Mesenchymal stem cell (in vitro differentiated cells and primary cell): Measurements from ENCODE around the gene DUS2.

ENCODE experiments used
- DNase-seq: peaks from one replicate; pipeline ENCODE4 v3.0.0-alpha.2; 2013
- H2AFZ ChIP-seq: one replicate; pipeline ENCODE4 v1.6.1; 2013; ENCODE audit warnings: low read depth, mild to moderate bottlenecking, control low read depth, inconsistent platforms, low read length, moderate library complexity
- H2AK5ac ChIP-seq: 2 replicates; pipeline ENCODE4 v1.6.1; 2013; ENCODE audit warnings: low read length, moderate library complexity, mild to moderate bottlenecking, inconsistent platforms; ENCODE audit not compliant: severe bottlenecking
- H2BK120ac ChIP-seq: one replicate; pipeline ENCODE4 v1.6.1; 2013; ENCODE audit warnings: low read depth, mild to moderate bottlenecking, inconsistent platforms, low read length, moderate library complexity
- H2BK12ac ChIP-seq, 2 experiments: one replicate each; pipeline ENCODE4 v1.6.1; 2013; ENCODE audit warnings: inconsistent platforms in 2 of 2, low read length in 2 of 2, mild to moderate bottlenecking in 2 of 2, moderate library complexity in 2 of 2, control low read depth in 1 of 2
- H2BK15ac ChIP-seq: one replicate; pipeline ENCODE4 v1.6.1; 2013; ENCODE audit warnings: mild to moderate bottlenecking, low read depth, inconsistent platforms; ENCODE audit not compliant: poor library complexity, severe bottlenecking
- H2BK5ac ChIP-seq: 2 replicates; pipeline ENCODE4 v1.6.1; 2013; ENCODE audit warnings: low read depth, mild to moderate bottlenecking, low read length, control low read depth, inconsistent platforms; ENCODE audit not compliant: poor library complexity, severe bottlenecking
- H3K14ac ChIP-seq, 2 experiments: one replicate each; pipeline ENCODE4 v1.6.1; 2013; ENCODE audit warnings: inconsistent platforms in 2 of 2, low read length in 2 of 2, control low read depth in 1 of 2, mild to moderate bottlenecking in 1 of 2, moderate library complexity in 1 of 2
- H3K18ac ChIP-seq, 2 experiments: one replicate each; pipeline ENCODE4 v1.6.1; 2013; ENCODE audit warnings: inconsistent platforms in 2 of 2, low read length in 2 of 2, control low read depth in 1 of 2, low read depth in 1 of 2, mild to moderate bottlenecking in 1 of 2
- H3K23ac ChIP-seq, 2 experiments: one replicate each; pipeline ENCODE4 v1.6.1; 2013; ENCODE audit warnings: inconsistent platforms in 2 of 2, low read length in 2 of 2, mild to moderate bottlenecking in 2 of 2, moderate library complexity in 2 of 2, control low read depth in 1 of 2
- H3K27ac ChIP-seq: 2 replicates; pipeline ENCODE4 v1.5.1; 2013; ENCODE audit warnings: mild to moderate bottlenecking, moderate library complexity, low read length, control low read depth, inconsistent platforms; ENCODE audit not compliant: poor library complexity, severe bottlenecking
- H3K27me3 ChIP-seq, 2 experiments: 2 replicates each; pipeline versions ENCODE4 v1.6.1 to v1.7.0; 2013; ENCODE audit warnings: low read length in 2 of 2, mild to moderate bottlenecking in 2 of 2, moderate library complexity in 2 of 2, control low read depth in 1 of 2, inconsistent platforms in 1 of 2; ENCODE audit not compliant: control insufficient read depth in 1 of 2, insufficient read depth in 1 of 2
- H3K36me3 ChIP-seq, 2 experiments: 2 replicates each; pipeline versions ENCODE4 v1.6.1 to v1.7.0; 2013; ENCODE audit warnings: low read length in 2 of 2, control low read depth in 1 of 2, inconsistent platforms in 1 of 2, low read depth in 1 of 2, mild to moderate bottlenecking in 1 of 2; ENCODE audit not compliant: insufficient read depth in 2 of 2, control insufficient read depth in 1 of 2
- H3K4ac ChIP-seq, 2 experiments: one replicate each; pipeline ENCODE4 v1.6.1; 2013; ENCODE audit warnings: inconsistent platforms in 2 of 2, low read length in 2 of 2, mild to moderate bottlenecking in 2 of 2, moderate library complexity in 2 of 2, control low read depth in 1 of 2, low read depth in 1 of 2
- H3K4me1 ChIP-seq: 2 replicates; pipeline ENCODE4 v1.6.1; 2013; ENCODE audit warnings: low read depth, low read length, control low read depth; ENCODE audit not compliant: control insufficient read depth, insufficient read depth
- H3K4me2 ChIP-seq: 2 replicates; pipeline ENCODE4 v1.6.1; 2013; ENCODE audit warnings: low read length, mild to moderate bottlenecking, inconsistent platforms; ENCODE audit not compliant: poor library complexity, severe bottlenecking
- H3K4me3 ChIP-seq, 2 experiments: 2 replicates each; pipeline versions ENCODE4 v1.5.1 to v1.7.0; 2013; ENCODE audit warnings: low read length in 2 of 2, mild to moderate bottlenecking in 2 of 2, control low read depth in 1 of 2, low read depth in 1 of 2; ENCODE audit not compliant: insufficient read depth in 1 of 2
- H3K79me1 ChIP-seq: replicated peaks from 2 replicates; pipeline ENCODE4 v1.6.1; 2013; ENCODE audit warnings: mild to moderate bottlenecking, control low read depth, low read length, inconsistent platforms; ENCODE audit not compliant: poor library complexity, severe bottlenecking
- H3K9ac ChIP-seq: 2 replicates; pipeline ENCODE4 v1.7.0; 2013; ENCODE audit warnings: mild to moderate bottlenecking, low read length, moderate library complexity
- H3K9me3 ChIP-seq: 2 replicates; pipeline ENCODE4 v1.7.0; 2013; ENCODE audit warnings: mild to moderate bottlenecking, low read length; ENCODE audit not compliant: control insufficient read depth
- H4K8ac ChIP-seq: one replicate; pipeline ENCODE4 v1.6.1; 2013; ENCODE audit warnings: inconsistent platforms, mild to moderate bottlenecking, low read length, moderate library complexity
- H4K91ac ChIP-seq: one replicate; pipeline ENCODE4 v1.6.1; 2013; ENCODE audit warnings: mild to moderate bottlenecking, low read length, inconsistent platforms
- WGBS: methylation state at CpG from one replicate; pipeline ENCODE4 v1.1.7; 2013; ENCODE audit warnings: mixed read lengths; 5-methylcytosine and 5-hydroxymethylcytosine counted together

The DUS2 gene

GRCh38 chr16:68066763-68067162 lies 43.7 kb downstream of the DUS2 start:
- Histone ChIP-seq H4K8ac (no peak overlapping the region), H3K79me1 (no peaks in the 10 kb centered on the region), H3K4me3 (no peak overlapping the region), H3K4ac (no peak overlapping the region), H2BK12ac (no peak overlapping the region), H3K27ac (no peak overlapping the region), H3K9me3 (no peaks in the 10 kb centered on the region), H3K27me3 (no peaks in the 10 kb centered on the region), H2BK5ac (no peak overlapping the region), H2AFZ (no peak overlapping the region), H2BK120ac (no peak overlapping the region), H3K18ac (no peak overlapping the region), H2BK15ac (no peak overlapping the region), H3K9ac (no peak overlapping the region), H4K91ac (no peak overlapping the region), H3K23ac (no peak overlapping the region), H3K14ac (no peak overlapping the region), H3K36me3 (peaks cover 26 to 28% of the 10 kb centered on the region in 2 experiments), H3K4me1 (peaks cover 21% of the 10 kb centered on the region), H3K4me2 (no peak overlapping the region), H2AK5ac (no peak overlapping the region)
- no peak for DNase-seq
- 100% methylated on average over 1 of the region's 1 CpG for WGBS

- Histone ChIP-seq H3K4me3 (no peak overlapping the region), H3K23ac (no peak overlapping the region), H3K79me1 (no peaks in the 10 kb centered on the region), H2BK12ac (no peak overlapping the region), H2AFZ (no peak overlapping the region), H2BK15ac (no peak overlapping the region), H2BK5ac (no peak overlapping the region), H3K4me2 (no peak overlapping the region), H4K91ac (no peak overlapping the region), H3K14ac (no peak overlapping the region), H3K27ac (no peak overlapping the region), H3K9ac (no peak overlapping the region), H3K9me3 (no peaks in the 10 kb centered on the region), H3K4me1 (peaks cover 30% of the 10 kb centered on the region), H4K8ac (no peak overlapping the region), H3K27me3 (no peaks in the 10 kb centered on the region), H3K4ac (no peak overlapping the region), H2BK120ac (no peak overlapping the region), H3K36me3 (peaks cover 23 to 37% of the 10 kb centered on the region in 2 experiments), H3K18ac (no peak overlapping the region), H2AK5ac (no peak overlapping the region)
- WGBS, result over 99% methylated on average over 7 of the region's 9 CpGs
- no peak for DNase-seq
Measured at GRCh38 chr16:68068926-68069325, 45.8 kb downstream of the DUS2 start.

GRCh38 chr16:68069511-68070248 lies 46.6 kb downstream of the DUS2 start:
- Histone ChIP-seq H3K4me1 (peaks cover 31% of the 10 kb centered on the region), H4K91ac (no peak overlapping the region), H2BK12ac (no peak overlapping the region), H3K4me2 (no peak overlapping the region), H3K9ac (no peak overlapping the region), H3K27ac (no peak overlapping the region), H3K14ac (no peak overlapping the region), H3K23ac (no peak overlapping the region), H3K79me1 (no peaks in the 10 kb centered on the region), H3K36me3 (peaks cover 31 to 43% of the 10 kb centered on the region in 2 experiments), H4K8ac (no peak overlapping the region), H2BK5ac (no peak overlapping the region), H3K27me3 (no peaks in the 10 kb centered on the region), H2AFZ (no peak overlapping the region), H3K9me3 (no peaks in the 10 kb centered on the region), H2AK5ac (no peak overlapping the region), H2BK120ac (no peak overlapping the region), H2BK15ac (no peak overlapping the region), H3K18ac (no peak overlapping the region), H3K4me3 (no peak overlapping the region), H3K4ac (no peak overlapping the region)
- no peak for DNase-seq
- 92% methylated on average over 7 of the region's 7 CpGs for WGBS

GRCh38 chr16:68070249-68070730 lies 47.2 kb downstream of the DUS2 start:
- Histone ChIP-seq H2BK5ac (no peak overlapping the region), H3K4me3 (no peak overlapping the region), H3K79me1 (no peaks in the 10 kb centered on the region), H4K8ac (no peak overlapping the region), H2AK5ac (no peak overlapping the region), H3K18ac (no peak overlapping the region), H3K9ac (no peak overlapping the region), H3K27ac (no peak overlapping the region), H3K9me3 (no peaks in the 10 kb centered on the region), H4K91ac (no peak overlapping the region), H3K14ac (no peak overlapping the region), H3K4ac (no peak overlapping the region), H3K4me1 (peaks cover 30% of the 10 kb centered on the region), H2BK12ac (no peak overlapping the region), H3K27me3 (no peaks in the 10 kb centered on the region), H3K36me3 (peaks cover 37 to 48% of the 10 kb centered on the region in 2 experiments), H2AFZ (no peak overlapping the region), H2BK15ac (no peak overlapping the region), H2BK120ac (no peak overlapping the region), H3K4me2 (no peak overlapping the region), H3K23ac (no peak overlapping the region)
- no peak for DNase-seq
- 76% methylated on average over 2 of the region's 2 CpGs for WGBS
